Activated CD4-positive, CD25-positive, alpha-beta regulatory T cell treated with anti-CD3 and anti-CD28 coated beads, Interleukin-2, amount 50 U/mL, for 72 hours (primary cell): ENCODE measurements around the gene TM4SF1.
"Not testable (repeated sequence)": the region's sequence is repeated elsewhere in the genome, so short reads cannot be mapped to it uniquely, and the experiment has no call there.

Experiments
- DNase-seq: peaks from one replicate; pipeline ENCODE4 v3.0.0; 2021

The TM4SF1 gene

DNA sequence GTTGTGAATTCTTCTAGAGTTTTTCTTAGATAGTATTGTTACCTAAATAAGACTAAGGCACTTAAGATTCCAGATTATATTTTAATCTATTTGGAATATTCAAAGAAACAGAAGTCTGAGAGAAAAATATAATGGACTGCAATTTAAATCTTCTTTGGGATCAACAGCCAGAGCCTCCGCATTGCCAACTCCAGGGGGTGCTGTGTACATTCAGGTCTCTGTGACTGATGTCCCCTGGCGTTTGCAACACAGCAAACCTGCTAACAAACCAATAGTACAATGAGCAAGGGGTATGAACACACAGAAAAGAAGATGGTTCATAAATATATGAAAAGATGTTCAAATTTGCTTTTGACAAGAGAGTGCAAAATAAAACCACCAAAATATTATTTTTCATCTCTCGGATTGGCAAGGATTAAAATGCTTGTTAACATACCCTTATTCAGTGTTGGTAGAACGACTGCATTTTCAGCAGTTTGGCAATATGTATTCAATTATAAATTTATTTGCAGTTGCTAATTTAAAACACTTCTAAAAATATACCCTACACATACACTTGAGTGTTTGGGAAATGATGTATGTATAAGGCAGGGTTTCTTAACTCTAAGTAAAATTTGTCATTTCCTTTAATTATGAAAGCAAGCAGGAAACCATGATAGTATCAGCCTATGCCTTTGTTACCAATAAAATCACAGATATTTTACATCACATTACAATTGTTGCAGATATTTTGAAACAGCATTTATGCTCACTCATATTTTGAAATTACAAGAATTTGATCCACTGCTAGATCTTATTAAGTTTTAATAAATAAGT is 16.1 kb upstream of the TM4SF1 start:
- DNase-seq, result no peak

DNA sequence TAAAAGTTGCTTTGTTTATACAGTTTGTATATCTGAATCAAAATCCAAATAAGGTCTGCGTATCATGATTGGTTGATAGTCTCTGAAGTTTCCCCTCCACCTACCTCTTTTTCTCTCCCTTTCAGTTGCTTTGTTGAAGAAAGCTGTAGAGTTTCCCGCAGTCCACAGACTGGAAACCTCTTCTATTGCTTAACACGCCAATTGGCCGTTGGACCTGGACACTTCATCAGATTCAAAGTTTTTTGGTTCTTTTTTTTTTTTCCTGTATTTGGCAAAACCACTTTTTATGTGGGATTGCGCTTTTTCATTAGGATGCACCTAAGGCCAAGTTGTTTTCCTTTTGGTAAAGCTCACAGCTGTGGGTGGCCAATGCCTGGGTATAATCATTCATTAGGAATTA is 14.5 kb upstream of the TM4SF1 start:
- no peak for DNase-seq

- no peak for DNase-seq
Measured at GRCh38 chr3:149390772-149391212, 13.3 kb upstream of the TM4SF1 start.

DNA sequence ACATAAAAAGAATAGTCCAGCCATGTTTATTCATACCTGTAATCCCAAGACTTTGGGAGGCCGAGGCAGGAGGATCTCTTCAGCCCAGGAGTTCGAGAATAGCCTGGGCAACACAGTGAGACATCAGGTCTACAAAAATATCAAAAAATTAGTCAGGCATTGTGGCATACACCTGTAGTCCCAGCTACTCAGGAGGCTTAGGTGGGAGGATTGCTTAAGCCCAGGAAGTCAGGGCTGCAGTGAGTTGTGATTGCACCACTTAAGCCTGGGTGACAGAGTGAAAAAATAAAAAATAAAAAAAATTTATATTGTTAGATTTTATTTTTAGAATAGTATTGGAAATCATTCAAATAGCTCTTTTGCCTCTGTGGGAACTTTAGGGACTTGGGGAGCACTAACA is 12.8 kb upstream of the TM4SF1 start:
- no peak for DNase-seq

GRCh38 chr3:149388531-149389417 is 11.3 kb upstream of the TM4SF1 start:
- no peak for DNase-seq

DNA sequence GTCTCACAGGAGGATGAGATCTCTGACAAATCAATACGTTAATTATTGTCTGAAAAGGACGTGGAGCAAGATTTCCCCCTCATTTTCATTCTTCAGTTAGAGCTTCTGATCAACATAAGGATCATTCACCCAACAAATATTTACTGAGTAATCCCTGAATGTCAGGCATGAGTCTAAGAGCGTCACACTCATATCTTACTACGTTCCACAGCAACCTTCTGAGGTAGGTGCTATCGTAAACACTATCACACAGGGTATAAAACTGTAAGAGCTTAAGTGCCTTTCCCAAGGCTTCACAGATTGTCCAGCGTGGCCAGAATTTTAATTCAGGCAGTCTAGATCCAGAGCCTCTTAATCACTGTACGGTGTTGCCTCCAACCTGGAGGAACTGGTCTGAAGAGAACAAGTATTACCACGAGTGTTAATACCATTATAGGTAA is 10.6 kb upstream of the TM4SF1 start:
- DNase-seq, result no peak

DNA sequence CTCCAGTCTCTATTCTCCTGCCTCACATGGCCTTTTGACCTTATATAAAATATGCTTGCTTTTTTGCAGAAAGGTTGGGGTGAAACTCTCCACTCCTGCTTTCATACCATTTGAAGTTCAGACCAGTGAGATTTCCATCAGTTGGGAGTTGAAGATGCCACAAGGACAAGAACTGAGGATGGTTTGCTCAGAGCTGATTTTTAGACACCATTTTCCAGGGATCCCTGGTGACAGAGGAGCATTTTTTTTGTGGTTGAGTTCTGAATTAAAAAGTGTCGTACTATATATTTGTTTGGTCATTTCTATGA is 8.8 kb upstream of the TM4SF1 start:
- no peak for DNase-seq

DNA sequence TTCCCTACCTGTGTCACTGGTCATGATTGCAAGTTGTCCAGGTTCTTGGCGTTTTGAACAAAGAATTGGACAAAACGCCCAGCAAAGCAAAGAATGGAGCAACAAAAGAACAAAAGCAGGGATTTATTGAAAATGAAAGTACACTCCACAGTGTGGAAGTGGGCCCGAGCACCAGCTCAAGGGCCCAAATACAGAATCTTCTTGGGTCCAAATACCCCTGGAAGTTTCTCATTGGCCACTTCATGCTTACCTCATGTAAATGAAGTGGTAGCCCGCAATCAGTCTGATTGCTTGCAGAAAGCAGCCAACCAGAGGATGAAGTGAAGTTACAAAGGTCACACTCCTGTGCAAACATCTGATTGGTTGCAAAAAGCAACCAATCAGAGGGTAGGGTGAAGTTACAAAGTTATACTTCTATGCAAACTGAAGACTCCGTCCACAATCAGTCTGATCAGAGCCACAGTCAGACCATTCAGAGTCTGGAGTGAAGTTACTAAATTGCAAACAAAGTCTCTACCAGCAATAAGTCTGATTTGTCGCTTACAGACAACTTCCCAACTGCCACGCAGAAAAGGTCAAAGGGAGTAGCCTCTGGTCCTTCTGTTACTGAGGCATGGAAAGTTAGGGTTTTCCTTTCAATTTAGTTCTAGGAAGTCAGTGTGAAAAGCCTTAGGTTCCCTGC is 8.3 kb upstream of the TM4SF1 start:
- DNase-seq, result no peak

- DNase-seq, result no peak
Measured at GRCh38 chr3:149384911-149385321, 7.5 kb upstream of the TM4SF1 start.

GRCh38 chr3:149384167-149384566 is 6.7 kb upstream of the TM4SF1 start:
- no peak for DNase-seq

DNA sequence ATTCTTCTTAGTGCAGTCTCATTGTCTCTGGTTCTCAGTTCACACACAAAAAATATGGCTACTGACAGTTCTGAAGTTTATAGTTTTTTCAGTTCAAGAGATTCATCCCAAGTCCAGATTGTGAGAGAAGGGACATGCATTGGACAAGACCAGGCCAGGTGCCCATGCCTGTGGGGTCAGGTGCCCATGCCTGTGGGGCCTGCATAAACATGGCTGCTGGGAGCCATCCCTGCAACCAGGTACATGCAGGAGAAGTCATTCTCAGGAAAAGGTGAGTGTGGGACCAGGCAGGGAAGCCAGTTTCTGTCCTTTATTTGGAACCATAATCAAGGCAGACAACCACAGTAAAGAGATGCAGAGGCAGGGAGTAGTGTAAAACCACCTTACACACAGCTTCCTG is 6.3 kb upstream of the TM4SF1 start:
- DNase-seq, result no peak

DNA sequence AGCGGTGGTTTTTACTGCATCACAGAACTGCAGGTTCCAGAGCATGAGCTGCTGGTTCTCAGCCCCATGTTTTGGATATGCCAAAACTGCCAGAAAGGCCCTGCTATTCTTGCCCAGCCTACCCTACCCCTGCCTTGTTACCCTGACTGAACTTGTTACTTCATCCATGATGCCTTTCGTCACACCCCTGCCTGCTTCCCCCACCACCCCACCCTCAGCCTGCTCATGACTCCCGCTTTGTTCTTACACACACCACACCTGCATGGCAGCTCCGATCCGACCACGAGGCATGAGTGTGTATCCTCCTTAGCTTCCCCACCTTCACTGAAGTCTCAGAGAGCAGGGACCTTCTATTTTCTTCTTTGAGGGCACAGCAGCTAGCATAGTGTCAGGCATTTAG is 5.1 kb upstream of the TM4SF1 start:
- no peak for DNase-seq

DNA sequence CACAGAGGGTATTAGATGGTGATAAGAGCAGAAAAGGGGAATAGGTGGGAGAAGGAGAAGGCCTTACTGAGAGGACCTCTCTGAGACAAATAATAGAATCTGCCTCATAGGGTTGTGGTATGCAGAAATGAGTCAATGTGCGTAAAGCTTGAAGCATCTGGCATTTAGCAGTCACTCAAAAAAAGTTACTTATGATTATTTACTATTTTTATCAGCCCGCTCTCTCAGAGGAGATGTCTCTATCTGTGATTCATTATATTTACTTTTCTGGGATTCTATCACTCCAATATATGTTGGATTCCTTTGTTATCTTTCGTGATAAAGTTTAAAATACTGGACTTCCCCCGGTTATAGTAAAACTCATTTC is 4.6 kb upstream of the TM4SF1 start:
- no peak for DNase-seq

- no peak for DNase-seq
Measured at GRCh38 chr3:149381173-149382100, 4.0 kb upstream of the TM4SF1 start.

GRCh38 chr3:149380220-149380619 is 2.8 kb upstream of the TM4SF1 start:
- not testable (repeated sequence) for DNase-seq

- no peak for DNase-seq
Measured at GRCh38 chr3:149378478-149379309, 1.2 kb upstream of the TM4SF1 start.

- DNase-seq, result no peak
Measured at GRCh38 chr3:149376718-149377407, 586 bp downstream of the TM4SF1 start.

- no peak for DNase-seq
Measured at GRCh38 chr3:149375501-149376196, 1.8 kb downstream of the TM4SF1 start.

DNA sequence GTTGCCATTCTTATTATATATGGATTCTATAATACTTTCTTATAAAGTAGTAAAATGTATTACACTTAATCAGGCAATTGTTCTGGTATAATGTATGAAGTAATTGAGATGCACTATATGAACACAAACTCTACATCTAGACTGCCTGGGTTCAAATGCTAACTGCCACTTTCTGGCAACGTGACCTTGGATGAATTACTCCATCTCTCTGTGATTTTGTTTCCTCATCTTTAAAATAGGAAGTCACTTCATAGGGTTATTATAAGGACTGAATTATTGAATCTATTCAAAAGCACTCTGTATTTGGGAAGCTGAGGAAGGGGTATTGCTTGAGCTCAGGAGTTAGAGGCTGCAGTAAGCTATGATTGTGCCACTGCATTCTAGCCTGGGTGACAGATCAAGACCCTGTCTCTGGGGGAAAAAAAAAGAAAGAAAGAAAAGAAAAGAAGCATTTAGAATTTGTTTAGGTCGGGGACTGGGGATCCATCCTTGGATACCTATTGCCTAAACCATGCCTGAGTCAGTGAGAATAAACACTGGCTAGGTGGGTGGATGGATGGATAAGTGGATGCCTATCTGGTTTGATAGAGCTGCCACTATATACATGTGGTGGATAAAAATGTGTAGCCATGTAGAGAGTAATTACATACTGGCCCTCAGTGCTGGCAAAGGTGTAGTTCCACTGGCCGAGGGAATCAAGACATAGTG is 2.5 kb downstream of the TM4SF1 start:
- DNase-seq, result no peak

- DNase-seq, result no peak
Measured at GRCh38 chr3:149374391-149374790, 3.1 kb downstream of the TM4SF1 start.
